Stomach (tissue), 9 donors: ENCODE results near the gene NKIRAS1. TPM values are rescaled to one million over a fixed set of nuclear protein-coding genes. Genes with fewer than 3 reads are reported as not detected.
"Not testable (repeated sequence)": the region's sequence is repeated elsewhere in the genome, so short reads cannot be mapped to it uniquely, and the experiment has no call there.

Experiments
- DNase-seq, 2 donors: peaks; one replicate each; pipeline versions ENCODE4 v3.0.0 to v3.0.0-alpha.2; 2013 to 2019
- H3K27ac ChIP-seq, 5 donors: fragments of 200-600 bp in 4 of 5; sonication (generic) in 4 of 5; one replicate each; pipeline ENCODE4 v1.5.1; 2013 to 2019; ENCODE audit warnings: mild to moderate bottlenecking in 1 of 5, moderate library complexity in 1 of 5
- H3K27me3 ChIP-seq, 3 donors: fragments of 200-600 bp; sonication (generic); one replicate each; pipeline ENCODE4 v1.5.1; 2017 to 2019; ENCODE audit warnings: mixed run types in 1 of 3
- H3K36me3 ChIP-seq, 4 donors: fragments of 200-600 bp; sonication (generic); 1 replicate in 3 of 4; 2 replicates in 1 of 4; pipeline ENCODE4 v1.5.1; 2016 to 2019
- H3K4me1 ChIP-seq, 4 donors: fragments of 200-600 bp; sonication (generic); one replicate each; pipeline ENCODE4 v1.5.1; 2016 to 2019
- H3K4me3 ChIP-seq, 4 donors: fragments of 200-600 bp; sonication (generic) in 3 of 4; one replicate each; pipeline ENCODE4 v1.5.1; 2016 to 2019; ENCODE audit warnings: mild to moderate bottlenecking in 1 of 4
- H3K9me3 ChIP-seq, 4 donors: fragments of 200-600 bp; sonication (generic); one replicate each; pipeline ENCODE4 v1.5.1; 2016 to 2019
- CTCF ChIP-seq, 7 experiments: fragments of 450-650 bp in 4 of 7; fragments of 200-600 bp in 3 of 7; sonication (generic) in 3 of 7; IDR thresholded peaks; one replicate each; pipeline ENCODE4 v1.5.1; 2016 to 2019; ENCODE audit warnings: antibody characterized with exemption in 7 of 7, control low read depth in 2 of 7, mild to moderate bottlenecking in 1 of 7
- EP300 ChIP-seq: sonication (generic); formaldehyde crosslinking; IDR thresholded peaks from one replicate; pipeline ENCODE4 v1.6.1; 2017; ENCODE audit warnings: antibody characterized with exemption
- POLR2A ChIP-seq, 4 donors: fragments of 450-650 bp; IDR thresholded peaks; one replicate each; pipeline ENCODE4 v1.6.1; 2016; ENCODE audit warnings: antibody characterized with exemption in 4 of 4, control low read depth in 2 of 4, mild to moderate bottlenecking in 1 of 4, moderate library complexity in 1 of 4
- POLR2AphosphoS5 ChIP-seq, 3 donors: sonication (generic); formaldehyde crosslinking; IDR thresholded peaks; one replicate each; pipeline ENCODE4 v1.6.1; 2016; ENCODE audit warnings: antibody characterized with exemption in 3 of 3
- WGBS, 5 donors: extraction: QIAGEN DNeasy Blood & Tissue Kit in 3 of 5; methylation state at CpG; one replicate each; pipeline versions ENCODE4 v1.1.5 to v1.1.7; 2013 to 2018; 5-methylcytosine and 5-hydroxymethylcytosine counted together
- intact Hi-C: fragments of 100-400 bp; cut with DNase I; formaldehyde crosslinking; loops from one replicate; pipeline ENCODE4 v1.15.1; 2023; ENCODE audit warnings: low total_unique reads
- polyA plus RNA-seq, 3 donors: library from polyadenylated mRNA; stranded (reverse); fragments of 200-250 nt; gene quantifications; one replicate each; pipeline ENCODE4 v1.2.3, GENCODE V29; 2013
- total RNA-seq, 5 donors: library from RNA; depleted of rRNA; stranded (reverse); fragments of >200 nt; gene quantifications; one replicate each; pipeline versions ENCODE4 v1.1.0 to v1.2.3, GENCODE V29; 2014 to 2016
- donor health status: healthy with polysubstance abuse.
- donor health status: Bipolar disorder and iron deficiency.
- donor health status: healthy.

Gene NKIRAS1
- total and polyA plus RNA-seq, 8 donors, result 0.87 to 18.3 (median 7.6) TPM; not detected in 1

- WGBS, 5 donors, result 39 to 72% (median 55%) methylated on average over 2 of the region's 2 CpGs
- Histone ChIP-seq H3K4me3 (peak overlapping the region in 2 of 4 donors; percentile 84 to 86), H3K4me1 (peaks cover 27 to 50% (median 46%) of the 10 kb centered on the region in 4 donors), H3K36me3 (peaks cover 17 to 51% (median 45%) of the 10 kb centered on the region in 4 donors), H3K27ac (peak overlapping the region in 1 of 5 donors; percentile 4), H3K27me3 (no peaks in the 10 kb centered on the region), H3K9me3 (no peaks in the 10 kb centered on the region)
- intact Hi-C loops, result no loop called here
- DNase-seq, result no peak
- TF ChIP-seq EP300, result no peak
- TF ChIP-seq POLR2A (IDR thresholded peaks at IDR 0.05), result no peak
These were observed 2.8 kb upstream of the NKIRAS1 start for GRCh38 chr3:23919628-23920027.

GRCh38 chr3:23918331-23918730 is 1.5 kb upstream of the NKIRAS1 start:
- Histone ChIP-seq H3K4me3 (peak overlapping the region; percentile 79 to 98 (median 85)), H3K4me1 (peaks cover 27 to 63% (median 52%) of the 10 kb centered on the region in 4 donors), H3K36me3 (peaks cover 17 to 51% (median 45%) of the 10 kb centered on the region in 4 donors), H3K27ac (peak overlapping the region in 4 of 5 donors; percentile 94 to 97 (median 96))
- 8 to 23% (median 11%) methylated on average over 12 of the region's 12 CpGs for WGBS, 5 donors
- H3K27me3 ChIP-seq, H3K9me3 ChIP-seq, intact Hi-C loops, DNase-seq: not testable (repeated sequence)

GRCh38 chr3:23917679-23918303 is 1.0 kb upstream of the NKIRAS1 start:
- 0 to 1% (median 0%) methylated on average over 19 to 21 of the region's 21 CpGs for WGBS, 5 donors
- H3K9me3 ChIP-seq, result not testable (repeated sequence)

GRCh38 chr3:23916152-23916885 is 471 bp downstream of the NKIRAS1 start:
- no peaks in the 10 kb centered on the region for H3K9me3 ChIP-seq
- peak overlapping the region; percentile 89 to 97 (median 96) for H3K27ac ChIP-seq
- peak overlapping the region; percentile 79 to 98 (median 85) for H3K4me3 ChIP-seq
- H3K36me3 ChIP-seq, result peaks cover 17 to 35% (median 31%) of the 10 kb centered on the region in 4 donors
- peaks cover 27 to 67% (median 53%) of the 10 kb centered on the region in 4 donors for H3K4me1 ChIP-seq
- no peak for TF ChIP-seq EP300
- no peak for TF ChIP-seq POLR2AphosphoS5 (IDR thresholded peaks at IDR 0.05)
- no peak for TF ChIP-seq CTCF (IDR thresholded peaks at IDR 0.05)
- no peak for TF ChIP-seq POLR2A (IDR thresholded peaks at IDR 0.05)
- DNase-seq, result no peak
- intact Hi-C loops, result no loop called here
- no peaks in the 10 kb centered on the region for H3K27me3 ChIP-seq
- WGBS, 5 donors, result 1 to 2% (median 1%) methylated on average over 45 to 48 of the region's 48 CpGs

More at GRCh38 chr3:23917679-23918303, 1.0 kb upstream of the NKIRAS1 start:
- TF ChIP-seq POLR2AphosphoS5 (IDR thresholded peaks at IDR 0.05), result peak in 1 of 3 donors; percentile 7
- H3K27ac ChIP-seq, result peak overlapping the region; percentile 93 to 97 (median 96)
- intact Hi-C loops, H3K27me3 ChIP-seq: not testable (repeated sequence)
- peak; percentile 65 to 90 for DNase-seq
- peaks cover 17 to 49% (median 45%) of the 10 kb centered on the region in 4 donors for H3K36me3 ChIP-seq
- peak overlapping the region; percentile 79 to 98 (median 85) for H3K4me3 ChIP-seq
- peaks cover 27 to 67% (median 53%) of the 10 kb centered on the region in 4 donors for H3K4me1 ChIP-seq

- H3K4me1 ChIP-seq, result peaks cover 27 to 62% (median 50%) of the 10 kb centered on the region in 4 donors
- H3K4me3 ChIP-seq, result peak overlapping the region; percentile 79 to 98 (median 85)
- no peaks in the 10 kb centered on the region for H3K9me3 ChIP-seq
- TF ChIP-seq POLR2A (IDR thresholded peaks at IDR 0.05) (no peak), CTCF (IDR thresholded peaks at IDR 0.05) (no peak), POLR2AphosphoS5 (IDR thresholded peaks at IDR 0.05) (no peak), EP300 (no peak)
- intact Hi-C loops, result no loop called here
- H3K27ac ChIP-seq, result peak overlapping the region in 2 of 5 donors; percentile 94 to 96
- H3K27me3 ChIP-seq, result no peaks in the 10 kb centered on the region
- peak in 1 of 2 donors; percentile 54 for DNase-seq
- WGBS, 5 donors, result 42 to 52% (median 48%) methylated on average over 7 of the region's 7 CpGs
- peaks cover 17 to 34% (median 30%) of the 10 kb centered on the region in 4 donors for H3K36me3 ChIP-seq
These were observed 1.2 kb downstream of the NKIRAS1 start for GRCh38 chr3:23915537-23916108.
